ENCODE measurements around the gene OR2F1. TPM values are rescaled to one million over a fixed set of nuclear protein-coding genes. Genes with fewer than 3 reads are reported as not detected.
"Not testable (repeated sequence)": the region's sequence is repeated elsewhere in the genome, so short reads cannot be mapped to it uniquely, and the experiment has no call there.

Gene OR2F1
- total RNA-seq, 1 donor from 2014 or later: not detected

GRCh38 chr7:144006692-144007042 is 52.0 kb downstream of the OR2F1 start:
- H3K27me3 Mint-ChIP-seq (ENCODE audit: low read depth): peaks cover under 1% of the 10 kb centered on the region
- peaks cover 28% of the 10 kb centered on the region for H3K9me3 Mint-ChIP-seq
- TF ChIP-seq CTCF (IDR thresholded peaks at IDR 0.05; ENCODE audit: unreplicated experiment): no peak

GRCh38 chr7:144009361-144009760 is 54.7 kb downstream of the OR2F1 start:
- Mint-ChIP-seq H3K9me3 (peaks cover 28% of the 10 kb centered on the region), H3K4me3 (no peak overlapping the region), H3K27me3 (ENCODE audit: low read depth) (no peaks in the 10 kb centered on the region), H3K36me3 (peaks cover 1% of the 10 kb centered on the region), H3K27ac (no peak overlapping the region), H3K4me1 (no peaks in the 10 kb centered on the region)
- TF ChIP-seq CTCF (IDR thresholded peaks at IDR 0.05; ENCODE audit: unreplicated experiment): no peak
- DNase-seq (ENCODE audit: low spot score in 2 of 2, unreplicated experiment in 2 of 2): no peak

More at GRCh38 chr7:144006692-144007042, 52.0 kb downstream of the OR2F1 start:
- Mint-ChIP-seq H3K27ac (no peak overlapping the region), H3K36me3 (peaks cover 1% of the 10 kb centered on the region), H3K4me3 (no peak overlapping the region), H3K4me1 (no peaks in the 10 kb centered on the region)
- DNase-seq (ENCODE audit: low spot score in 2 of 2, unreplicated experiment in 2 of 2): no peak

GRCh38 chr7:144010061-144010460 is 55.4 kb downstream of the OR2F1 start:
- not testable (repeated sequence) for H3K27me3 Mint-ChIP-seq (ENCODE audit: low read depth); DNase-seq (ENCODE audit: low spot score in 2 of 2, unreplicated experiment in 2 of 2); H3K36me3 Mint-ChIP-seq; H3K4me1 Mint-ChIP-seq; H3K4me3 Mint-ChIP-seq; H3K27ac Mint-ChIP-seq
- H3K9me3 Mint-ChIP-seq: peaks cover 32% of the 10 kb centered on the region

- peaks cover 35% of the 10 kb centered on the region for H3K9me3 Mint-ChIP-seq
- H3K36me3 Mint-ChIP-seq; H3K27ac Mint-ChIP-seq; H3K4me3 Mint-ChIP-seq; H3K4me1 Mint-ChIP-seq; H3K27me3 Mint-ChIP-seq (ENCODE audit: low read depth); DNase-seq (ENCODE audit: low spot score in 2 of 2, unreplicated experiment in 2 of 2): not testable (repeated sequence)
Observed at GRCh38 chr7:144010821-144011220, 56.2 kb downstream of the OR2F1 start.

- no peaks in the 10 kb centered on the region for H3K27me3 Mint-ChIP-seq (ENCODE audit: low read depth)
- no peak overlapping the region for H3K4me3 Mint-ChIP-seq
- H3K36me3 Mint-ChIP-seq: peaks cover 1% of the 10 kb centered on the region
- H3K9me3 Mint-ChIP-seq: peaks cover 35% of the 10 kb centered on the region
- no peaks in the 10 kb centered on the region for H3K4me1 Mint-ChIP-seq
- TF ChIP-seq CTCF (IDR thresholded peaks at IDR 0.05; ENCODE audit: unreplicated experiment): no peak
- no peak overlapping the region for H3K27ac Mint-ChIP-seq
- no peak for DNase-seq (ENCODE audit: low spot score in 2 of 2, unreplicated experiment in 2 of 2)
Observed at GRCh38 chr7:144011458-144012230, 57.0 kb downstream of the OR2F1 start.

Other genes with a start within 250 kb of the OR2F1 start
- 0.14 to 0.36 TPM in 2 of 3 replicates, not detected in the other for gene CTAGE6, start 197.1 kb upstream of the OR2F1 start, total RNA-seq
- gene TCAF1, start 52.7 kb upstream of the OR2F1 start, total RNA-seq: 101 to 105 TPM (median 103 TPM) in 3 replicates
- not detected in 3 replicates for gene OR2F2, start 19.6 kb upstream of the OR2F1 start, total RNA-seq
- not detected in 3 replicates for gene OR6B1, start 45.5 kb downstream of the OR2F1 start, total RNA-seq
- not detected in 3 replicates for gene OR2A5, start 94.1 kb downstream of the OR2F1 start, total RNA-seq
- gene OR2A25, start 115.0 kb downstream of the OR2F1 start, total RNA-seq: not detected in 3 replicates
- gene OR2A12, start 131.4 kb downstream of the OR2F1 start, total RNA-seq: not detected in 3 replicates
- not detected in 3 replicates for gene OR2A2, start 154.7 kb downstream of the OR2F1 start, total RNA-seq
- gene OR2A14, start 168.3 kb downstream of the OR2F1 start, total RNA-seq: not detected in 3 replicates
- 3.1 to 5.5 TPM (median 5.4 TPM) in 3 replicates for gene CTAGE4, start 228.6 kb downstream of the OR2F1 start, total RNA-seq
- 14.9 to 15.9 TPM (median 15.0 TPM) in 3 replicates for gene ARHGEF35, start 241.0 kb downstream of the OR2F1 start, total RNA-seq